Non-pigmented ciliary epithelial cell (primary cell): ENCODE data around the gene LIMS2.
A peak's percentile ranks its signal among the peaks of the same experiment; 100 is the strongest.

Experiments used
- DNase-seq: peaks from one replicate; pipeline ENCODE4 v3.0.0-alpha.2; 2010; ENCODE audit warnings: low read depth

Gene LIMS2

DNA sequence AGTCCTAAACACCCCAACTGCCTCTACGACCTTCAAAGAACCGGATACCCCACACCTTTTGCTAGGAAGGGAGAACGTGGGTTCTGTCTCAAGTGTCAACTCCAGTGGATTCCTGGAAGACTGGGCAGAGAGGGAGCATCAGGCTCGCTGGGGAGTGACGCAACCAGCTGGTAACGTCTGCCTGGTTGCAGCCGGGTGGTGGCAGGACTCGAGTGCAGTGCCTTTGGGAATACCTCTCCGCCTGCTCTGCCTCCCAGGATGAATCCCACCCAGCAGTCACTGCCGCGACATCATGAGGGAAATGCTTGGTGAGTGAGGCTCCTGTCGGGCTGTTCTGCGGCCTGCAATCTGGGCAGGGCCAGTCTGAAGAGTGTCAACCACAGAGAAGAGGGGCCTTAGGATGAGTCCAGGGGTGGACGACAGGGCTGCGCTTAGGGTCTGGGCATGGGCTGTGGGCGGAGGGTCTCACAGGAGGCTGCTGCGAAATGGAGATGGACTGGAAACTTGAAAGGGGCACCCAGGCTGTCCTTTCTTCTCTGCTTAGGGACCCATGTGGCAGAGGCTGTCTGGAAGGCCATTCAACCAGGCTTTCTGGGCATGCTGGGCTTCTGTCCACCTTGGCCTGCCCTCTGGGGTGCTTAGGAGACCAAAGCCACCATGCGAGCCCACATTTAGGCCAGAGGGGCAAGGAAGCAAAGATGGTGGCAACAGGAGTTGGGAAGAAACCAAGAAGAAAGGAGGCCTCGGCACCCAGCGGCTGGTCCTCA is 16.5 kb downstream of the LIMS2 start:
- DNase-seq, result no peak

DNA sequence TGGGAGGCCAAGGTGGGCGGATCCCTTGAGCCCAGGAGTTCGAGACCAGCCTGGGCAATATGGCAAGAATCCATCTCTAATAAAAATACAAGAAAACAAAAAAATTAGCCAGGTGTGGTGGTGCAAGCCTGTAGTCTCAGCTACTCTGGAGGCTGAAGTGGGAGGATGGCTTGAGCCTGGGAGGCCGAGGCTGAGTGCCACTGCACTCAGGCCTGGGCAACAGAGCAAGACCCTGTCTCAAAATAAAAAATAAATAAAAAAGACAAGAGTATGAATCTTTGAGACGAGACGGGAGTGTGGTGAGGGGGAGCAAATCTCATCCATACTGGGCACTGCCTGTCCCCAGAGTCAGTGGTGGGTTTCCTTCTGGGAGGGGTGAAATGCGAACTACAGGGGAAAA is 17.2 kb downstream of the LIMS2 start:
- DNase-seq, result no peak

DNA sequence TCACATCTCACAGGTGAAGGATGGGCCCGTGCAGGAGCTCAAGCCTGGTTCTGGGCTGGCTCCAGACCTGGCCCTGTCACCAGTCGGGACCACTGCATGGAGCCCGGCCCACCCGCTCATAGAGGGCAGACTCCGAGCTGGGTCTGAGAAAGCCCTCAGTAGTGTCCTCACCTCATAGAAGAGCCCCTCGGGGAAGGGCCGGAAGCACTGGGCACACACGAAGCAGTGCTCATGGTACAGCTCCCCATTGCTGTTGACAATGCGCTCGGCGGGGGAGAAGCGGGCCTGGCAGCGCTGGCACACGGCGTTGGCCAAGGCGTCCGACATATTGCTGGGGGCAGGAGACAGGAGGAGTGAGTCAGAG is 18.1 kb downstream of the LIMS2 start:
- no peak for DNase-seq

DNA sequence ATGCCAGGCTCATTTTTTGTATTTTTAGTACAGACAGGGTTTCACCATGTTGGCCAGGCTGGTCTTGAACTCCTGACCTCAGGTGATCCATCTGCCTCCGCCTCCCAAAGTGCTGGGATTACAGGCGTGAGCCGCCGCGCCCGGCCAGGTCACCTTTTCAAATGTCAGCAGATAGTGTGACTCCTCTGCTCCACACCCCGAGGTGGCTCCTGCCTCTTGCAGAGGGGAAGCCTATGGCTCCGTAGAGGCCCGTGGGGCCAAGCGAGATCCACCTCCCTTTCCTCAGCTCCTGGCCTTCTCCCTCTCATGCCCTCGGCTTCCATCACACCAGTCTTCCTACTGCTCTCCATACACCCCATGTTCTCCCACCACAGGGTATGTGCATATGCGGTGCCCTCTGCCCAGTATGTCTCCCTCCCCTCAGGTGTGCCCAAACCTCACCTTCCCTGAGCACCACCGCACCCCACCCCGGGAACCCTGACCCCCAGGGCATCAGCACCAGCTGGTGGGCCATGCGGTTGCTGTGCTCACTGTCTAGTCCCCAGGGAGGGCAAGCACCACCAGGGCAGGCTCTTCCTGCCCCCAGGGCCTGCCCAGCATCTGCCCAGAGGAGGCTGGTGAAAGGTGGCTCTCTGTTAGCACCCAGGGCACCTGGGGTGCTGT is 18.6 kb downstream of the LIMS2 start:
- DNase-seq, result no peak

DNA sequence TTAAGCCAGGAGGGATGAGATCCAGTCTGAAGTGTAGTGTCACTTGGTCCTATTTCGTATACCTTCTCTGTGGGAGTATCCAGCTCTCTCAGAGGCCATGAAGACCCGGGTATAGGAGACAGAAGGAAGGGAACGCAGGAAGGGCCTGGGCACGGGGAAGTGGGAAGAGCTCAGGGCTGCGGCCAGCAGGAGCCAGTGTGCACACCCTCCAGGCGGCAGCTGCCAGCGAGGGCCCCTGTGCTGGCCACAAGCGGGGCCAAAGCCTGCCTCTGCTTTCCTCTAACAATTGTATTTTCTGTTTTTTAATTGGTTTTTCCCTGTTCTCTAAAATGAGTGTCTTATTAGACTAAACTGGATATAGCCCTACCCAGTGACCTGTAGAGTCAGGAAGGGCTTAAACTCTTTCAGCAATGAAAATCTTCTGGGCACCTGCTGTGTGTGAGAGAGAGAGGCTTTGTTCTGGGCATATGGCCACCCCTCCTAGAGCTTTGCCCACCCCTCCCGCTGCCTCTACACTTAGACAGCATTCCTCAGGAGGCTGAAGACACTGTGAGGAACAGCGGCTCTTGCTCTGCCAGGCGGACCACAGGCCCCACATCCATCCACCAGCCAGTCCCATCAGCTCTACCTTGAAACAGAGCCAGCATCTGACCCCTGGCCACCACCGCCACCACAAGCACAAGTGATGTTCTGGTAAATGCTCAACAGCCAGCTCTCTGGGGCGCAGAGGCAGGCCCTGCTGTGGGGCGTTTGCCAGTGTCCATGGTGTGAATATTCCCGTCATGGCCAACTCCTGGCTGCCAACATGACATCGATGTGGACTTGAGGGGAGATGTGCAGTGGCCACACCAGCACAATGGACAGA is 19.9 kb downstream of the LIMS2 start:
- DNase-seq, result no peak

DNA sequence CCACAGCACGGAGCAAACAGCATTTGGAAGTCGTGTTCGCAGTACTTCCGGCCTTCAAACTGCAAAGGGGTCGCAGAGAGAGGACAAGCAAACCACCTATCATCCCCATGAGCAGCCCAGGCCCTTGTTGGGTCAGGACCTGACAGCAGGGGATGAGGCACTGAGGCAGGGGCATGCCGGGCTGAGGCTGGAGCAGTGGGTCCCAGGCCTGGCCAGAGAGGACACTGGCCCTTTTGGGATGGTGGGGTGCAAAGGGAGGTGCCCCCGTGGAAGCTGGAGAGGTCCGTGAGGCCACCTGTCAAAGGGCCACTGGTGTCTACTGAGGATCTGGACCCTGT is 20.5 kb downstream of the LIMS2 start:
- DNase-seq, result no peak

DNA sequence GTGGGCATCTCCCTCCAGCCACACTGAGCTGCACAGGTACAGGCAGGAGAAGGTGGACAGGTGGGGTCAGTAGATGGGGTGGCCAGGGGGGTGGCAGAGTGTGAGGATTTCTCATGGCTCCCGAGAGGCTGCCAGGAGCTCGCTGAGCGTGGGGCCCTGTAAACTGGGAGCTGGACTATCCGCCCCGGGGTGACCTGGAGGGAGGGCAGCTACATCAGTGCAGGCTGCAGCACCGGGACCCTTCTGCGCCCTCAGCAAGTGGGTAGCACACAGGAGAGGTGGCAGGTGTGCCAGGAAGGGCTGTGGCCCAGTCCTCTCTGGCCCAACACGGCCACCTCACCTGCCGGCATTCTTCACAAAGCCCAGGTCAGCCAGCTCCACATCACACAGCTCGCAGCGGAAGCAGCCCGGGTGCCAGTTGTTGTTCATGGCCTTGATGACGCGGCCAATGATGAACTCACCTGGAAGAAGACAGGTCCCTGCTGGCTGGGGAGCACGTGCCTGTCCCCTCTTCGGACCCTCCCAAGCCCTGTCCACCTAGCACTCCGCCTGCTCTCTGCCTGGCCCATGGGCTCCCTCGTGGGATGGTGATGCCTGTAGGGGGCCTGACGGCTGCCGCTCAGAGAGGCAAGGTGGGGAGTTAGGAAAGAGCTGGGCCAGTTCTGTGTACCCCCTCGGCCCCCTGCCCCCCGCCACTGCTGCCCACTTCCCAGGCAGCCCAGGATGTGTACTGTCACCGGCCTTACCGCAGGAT is 21.1 kb downstream of the LIMS2 start:
- no peak for DNase-seq

DNA sequence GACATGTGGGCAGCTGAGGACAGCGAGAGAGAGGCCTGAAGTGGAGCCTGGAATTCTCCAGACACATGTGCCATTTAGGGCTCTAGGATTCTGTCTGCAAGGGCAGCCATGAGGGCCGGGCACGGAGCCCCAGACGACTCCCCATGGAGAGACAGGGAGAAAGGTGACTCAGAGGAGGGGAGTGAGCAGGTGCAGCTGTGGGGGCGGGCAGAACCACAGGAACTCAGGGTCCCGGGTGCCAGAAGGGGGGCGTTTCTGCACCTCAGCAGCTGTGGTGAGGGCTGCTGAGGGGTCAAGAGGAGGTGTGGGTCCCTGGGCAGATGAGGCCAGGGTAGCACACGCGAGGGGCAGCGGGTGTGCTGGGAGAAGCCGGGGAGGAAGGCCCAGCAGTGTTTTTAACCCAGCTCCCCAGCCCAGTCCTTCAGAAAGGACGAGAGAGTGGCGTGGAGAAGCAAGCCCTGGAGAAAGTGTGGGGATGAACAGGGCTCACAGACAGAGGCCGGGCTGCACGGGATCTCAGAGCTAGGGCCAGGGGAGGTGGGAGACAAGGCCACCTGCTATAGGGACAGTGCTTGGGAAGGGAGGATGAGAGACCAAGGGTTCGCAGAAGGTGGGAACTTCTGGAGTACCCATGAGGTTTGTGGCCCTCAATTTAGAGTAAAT is 21.8 kb downstream of the LIMS2 start:
- no peak for DNase-seq

DNA sequence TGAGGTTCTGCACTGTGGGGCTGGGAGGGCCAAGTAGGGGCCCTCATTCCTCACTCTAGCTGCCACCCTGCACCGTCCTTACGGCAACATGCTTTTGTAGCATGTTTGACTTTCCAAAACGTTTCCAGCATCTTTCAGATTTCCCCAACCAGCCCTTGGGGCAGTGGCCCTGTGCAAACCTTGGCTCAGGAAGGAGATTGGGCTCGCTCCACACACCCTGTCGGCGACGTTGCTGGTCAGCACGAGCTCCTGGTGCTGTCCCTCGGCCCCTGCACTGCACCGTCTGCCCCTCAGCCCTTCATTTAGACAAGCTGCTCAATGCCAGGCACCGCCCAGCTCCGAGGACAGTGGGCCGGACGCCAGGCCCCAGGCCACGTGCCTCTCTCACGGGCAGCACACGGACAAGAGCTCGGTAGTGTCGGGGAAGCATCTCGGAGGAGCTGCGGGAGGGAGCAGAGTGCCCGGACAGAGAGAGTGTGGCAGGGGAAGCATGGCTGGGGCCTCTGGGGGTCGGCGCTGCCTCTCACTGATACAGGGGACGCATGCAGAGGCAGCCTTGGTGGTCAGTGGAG is 22.5 kb downstream of the LIMS2 start:
- DNase-seq, result no peak

DNA sequence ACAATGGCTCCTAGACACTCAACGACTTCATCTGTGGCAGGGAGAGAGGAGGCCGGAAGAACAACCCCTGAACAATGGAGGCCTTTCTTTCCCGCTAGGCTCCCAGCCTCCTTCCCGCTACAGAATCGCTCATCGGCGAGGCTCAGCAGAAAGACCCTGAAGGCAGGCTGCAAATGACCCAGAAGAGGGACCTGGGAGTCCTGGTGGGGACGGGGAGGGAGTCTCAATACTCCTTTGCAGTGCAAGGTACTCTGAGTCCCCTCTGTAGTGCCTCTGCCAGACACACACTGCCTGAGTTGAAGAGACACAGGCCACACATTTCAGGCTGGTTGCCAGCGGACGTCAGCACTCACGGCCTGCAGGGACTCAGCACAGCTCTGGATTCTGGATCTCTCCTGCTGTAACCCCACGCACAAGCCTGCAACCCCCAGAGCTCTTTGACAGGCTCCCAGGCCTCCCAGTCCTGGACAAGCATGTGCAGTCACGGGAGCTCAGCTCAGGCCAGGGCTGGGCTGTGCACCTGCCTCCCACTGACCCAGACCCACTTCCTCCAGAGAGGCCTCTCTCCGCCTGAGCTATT is 23.3 kb downstream of the LIMS2 start:
- no peak for DNase-seq

DNA sequence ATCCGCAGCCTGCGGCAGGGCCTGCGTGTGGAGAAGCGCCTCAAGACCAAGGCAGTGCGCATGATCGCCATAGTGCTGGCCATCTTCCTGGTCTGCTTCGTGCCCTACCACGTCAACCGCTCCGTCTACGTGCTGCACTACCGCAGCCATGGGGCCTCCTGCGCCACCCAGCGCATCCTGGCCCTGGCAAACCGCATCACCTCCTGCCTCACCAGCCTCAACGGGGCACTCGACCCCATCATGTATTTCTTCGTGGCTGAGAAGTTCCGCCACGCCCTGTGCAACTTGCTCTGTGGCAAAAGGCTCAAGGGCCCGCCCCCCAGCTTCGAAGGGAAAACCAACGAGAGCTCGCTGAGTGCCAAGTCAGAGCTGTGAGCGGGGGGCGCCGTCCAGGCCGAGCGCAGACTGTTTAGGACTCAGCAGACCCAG is 23.9 kb downstream of the LIMS2 start:
- no peak for DNase-seq

DNA sequence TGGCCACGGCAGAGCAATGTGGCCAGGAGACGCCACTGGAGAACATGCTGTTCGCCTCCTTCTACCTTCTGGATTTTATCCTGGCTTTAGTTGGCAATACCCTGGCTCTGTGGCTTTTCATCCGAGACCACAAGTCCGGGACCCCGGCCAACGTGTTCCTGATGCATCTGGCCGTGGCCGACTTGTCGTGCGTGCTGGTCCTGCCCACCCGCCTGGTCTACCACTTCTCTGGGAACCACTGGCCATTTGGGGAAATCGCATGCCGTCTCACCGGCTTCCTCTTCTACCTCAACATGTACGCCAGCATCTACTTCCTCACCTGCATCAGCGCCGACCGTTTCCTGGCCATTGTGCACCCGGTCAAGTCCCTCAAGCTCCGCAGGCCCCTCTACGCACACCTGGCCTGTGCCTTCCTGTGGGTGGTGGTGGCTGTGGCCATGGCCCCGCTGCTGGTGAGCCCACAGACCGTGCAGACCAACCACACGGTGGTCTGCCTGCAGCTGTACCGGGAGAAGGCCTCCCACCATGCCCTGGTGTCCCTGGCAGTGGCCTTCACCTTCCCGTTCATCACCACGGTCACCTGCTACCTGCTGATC is 24.4 kb downstream of the LIMS2 start:
- DNase-seq, result no peak

DNA sequence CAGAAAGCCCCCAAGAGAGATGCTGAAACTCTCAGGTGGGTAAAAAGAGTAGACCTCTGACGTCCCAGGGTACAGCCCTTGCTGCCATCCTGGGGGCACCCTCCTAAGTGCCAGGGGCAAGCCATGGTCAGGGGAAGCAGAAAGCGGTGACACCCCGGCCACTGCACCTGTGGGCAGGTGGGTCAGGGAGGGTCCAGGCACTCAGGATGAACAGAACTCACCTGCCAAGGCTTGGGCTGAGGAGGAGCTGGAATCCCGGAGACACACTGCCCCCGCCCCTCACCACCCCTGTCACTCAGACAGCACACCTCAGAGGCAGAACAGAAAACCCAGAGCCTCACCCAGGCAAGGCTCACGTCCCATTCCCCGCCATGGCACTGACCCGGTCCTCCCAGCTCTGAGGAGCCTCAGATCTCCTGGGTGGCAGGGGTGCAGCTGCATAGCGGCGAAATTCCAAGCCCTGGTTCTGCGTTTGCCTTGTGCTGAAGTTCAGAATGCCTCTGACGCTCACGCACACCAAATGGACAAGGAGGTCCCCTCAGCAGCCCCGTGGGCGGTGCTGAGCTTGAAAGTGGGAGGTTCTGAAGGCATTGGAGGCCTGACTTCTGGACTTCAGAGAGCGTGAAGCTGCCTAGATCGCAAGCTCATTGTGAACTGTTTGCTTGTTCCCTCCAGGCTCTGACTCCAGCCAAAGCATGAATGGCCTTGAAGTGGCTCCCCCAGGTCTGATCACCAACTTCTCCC is 25.1 kb downstream of the LIMS2 start:
- DNase-seq, result no peak

DNA sequence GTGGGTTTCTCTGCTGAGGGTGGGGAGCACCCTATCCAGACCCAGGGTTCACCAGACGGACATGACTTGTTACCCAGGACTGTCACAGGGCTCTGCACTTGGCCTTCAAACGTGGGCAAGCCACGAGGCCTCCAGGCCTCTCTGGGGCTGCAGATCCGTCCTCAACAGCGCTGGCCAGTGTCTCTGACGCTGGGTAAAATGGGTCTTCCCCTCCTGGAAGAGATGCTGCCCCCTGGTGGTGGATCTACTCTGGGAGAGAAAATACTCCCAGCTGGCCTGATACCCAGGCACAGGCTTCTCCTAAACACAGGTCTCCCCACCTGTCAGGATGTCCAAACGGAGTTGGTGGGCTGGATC is 25.7 kb downstream of the LIMS2 start:
- DNase-seq, result peak; percentile 43

DNA sequence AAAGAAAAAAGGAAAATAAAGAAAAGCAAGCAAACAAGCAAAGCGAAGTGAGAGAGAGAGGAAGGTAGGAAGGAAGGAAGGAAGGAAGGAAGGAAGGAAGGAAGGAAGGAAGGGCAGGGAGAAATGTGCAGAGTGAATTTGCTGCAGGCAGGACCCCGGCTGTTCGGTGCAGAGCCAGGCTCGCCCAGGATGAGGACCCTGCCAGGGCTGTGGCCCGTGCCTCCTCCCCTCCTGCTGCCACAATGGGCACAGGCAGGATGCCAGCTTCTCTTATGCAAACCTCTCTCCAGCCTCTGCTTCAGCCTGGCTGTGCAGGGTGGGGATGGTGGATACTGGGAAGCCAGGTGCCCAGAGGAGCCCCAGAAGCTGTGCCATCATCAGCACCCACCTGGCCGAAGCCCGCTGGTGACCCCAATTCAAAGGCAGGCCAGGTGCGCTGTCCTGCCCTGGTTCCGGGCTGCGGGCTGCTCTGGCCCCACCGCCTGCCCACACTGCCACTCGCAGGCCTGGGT is 26.2 kb downstream of the LIMS2 start:
- no peak for DNase-seq

DNA sequence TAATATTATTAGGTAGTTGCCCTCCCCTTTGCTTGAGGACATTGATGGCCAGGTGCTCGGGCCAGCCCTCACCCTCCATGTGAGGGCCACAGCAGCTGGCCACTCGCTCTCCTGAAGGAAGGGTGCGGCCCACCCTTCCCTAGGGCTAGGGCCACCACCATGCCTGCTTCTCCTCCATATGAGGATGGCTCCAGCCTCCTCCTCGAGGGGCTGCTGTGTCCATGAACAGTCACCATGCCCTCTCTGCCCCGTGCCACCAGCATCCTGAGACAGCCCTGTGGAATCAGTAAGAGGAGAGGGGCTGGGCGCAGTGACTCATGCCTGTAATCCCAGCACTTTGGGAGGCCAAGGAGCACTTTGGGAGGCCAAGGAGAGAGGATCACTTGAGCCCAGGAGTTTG is 27.0 kb downstream of the LIMS2 start:
- no peak for DNase-seq

DNA sequence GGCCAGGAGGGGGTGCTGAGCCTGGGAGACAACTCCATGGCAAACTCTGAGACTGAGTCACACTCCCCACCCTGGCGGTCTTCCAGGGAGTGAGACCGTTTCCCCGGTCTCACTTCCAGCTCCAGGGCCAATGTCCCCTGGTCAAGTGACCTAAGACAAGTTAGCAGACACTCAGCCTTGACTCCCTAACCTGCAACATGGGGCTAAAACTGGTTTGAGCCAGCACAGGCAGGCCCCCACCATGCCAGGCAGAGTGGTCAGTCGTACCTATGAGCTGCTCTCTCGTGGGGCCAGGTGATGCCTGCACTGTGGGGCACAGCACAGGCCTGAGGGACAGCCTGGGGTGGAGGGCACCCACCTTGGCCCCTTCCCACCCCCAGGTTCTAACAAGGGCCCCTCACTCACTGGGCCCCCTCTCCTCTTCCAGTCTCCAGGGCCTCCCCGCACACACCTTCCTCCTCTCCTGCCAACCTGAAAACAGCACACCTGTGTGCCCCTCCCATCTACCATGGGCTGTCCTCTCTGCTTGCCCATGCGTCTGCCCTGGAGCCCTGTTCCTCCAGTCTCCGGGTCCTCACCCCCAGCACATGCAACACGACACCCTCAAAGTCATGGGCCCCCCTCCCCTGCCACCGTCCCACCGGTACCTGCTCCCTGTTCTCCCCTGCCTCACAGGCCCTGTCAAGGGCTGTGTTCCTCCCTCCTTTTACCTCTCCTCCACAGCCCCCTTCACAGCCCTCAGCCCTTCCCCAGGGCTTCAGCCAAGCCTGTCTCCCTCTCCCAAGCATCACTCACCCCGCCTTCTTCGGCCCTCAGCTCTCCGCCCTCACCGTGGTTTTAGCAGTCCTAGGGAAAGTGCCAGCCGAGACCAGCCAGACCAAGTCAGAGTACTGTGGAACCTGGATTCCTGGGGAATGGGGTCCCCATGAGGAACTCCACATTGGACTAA is 27.8 kb downstream of the LIMS2 start:
- no peak for DNase-seq

DNA sequence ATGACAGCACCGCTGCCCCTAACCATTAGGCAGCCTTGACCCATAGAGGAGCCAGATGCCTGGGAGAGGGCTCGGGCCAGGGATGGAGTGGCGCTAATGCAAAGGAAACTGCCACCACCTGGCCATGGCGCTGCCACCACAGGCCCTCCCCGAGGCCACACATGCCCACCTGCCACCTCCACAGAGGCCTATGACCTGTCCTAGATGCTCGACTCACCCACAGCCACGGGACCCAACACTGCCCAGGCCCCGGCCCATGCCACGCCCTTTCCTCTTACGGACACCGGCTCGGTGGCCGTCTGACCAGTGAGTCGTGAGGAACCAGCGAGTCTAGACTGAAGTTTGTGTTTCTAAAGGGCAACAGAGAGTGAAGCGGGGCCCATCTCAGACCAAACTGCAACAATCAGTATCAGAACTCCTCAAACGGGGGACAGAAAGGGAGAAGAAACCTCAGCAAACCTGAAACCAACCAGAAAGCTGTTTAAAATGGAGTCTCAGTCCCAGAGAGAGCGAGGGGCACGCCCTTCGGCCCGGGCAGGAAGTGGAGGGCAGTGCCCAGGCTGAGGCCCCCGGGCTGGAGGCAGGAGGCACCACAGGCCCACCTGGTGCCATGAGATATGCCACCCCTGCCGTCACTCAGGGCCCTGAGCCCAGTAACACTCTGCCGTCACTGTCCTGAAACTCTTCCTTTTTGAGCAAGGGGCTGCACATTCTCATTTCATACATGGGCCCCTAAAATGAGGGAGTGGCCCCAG is 28.7 kb downstream of the LIMS2 start:
- DNase-seq, result no peak
